B cell (primary cell): ENCODE measurements around the gene TMED10. TPM values are rescaled to one million over a fixed set of nuclear protein-coding genes. Genes with fewer than 3 reads are reported as not detected.

Experiments used
- ATAC-seq: fragments of 200-7000 bp; cut with Tn5 transposase; one replicate; pipeline ENCODE4 v1.10.0; 2021; ENCODE audit warnings: low read depth, mild to moderate bottlenecking, moderate number of reproducible peaks, moderate library complexity
- CTCF ChIA-PET: fragments of 350-600 bp; sonication (Branson Sonifier 250); formaldehyde crosslinking; loops from one replicate; lab custom pipeline; 2021; ENCODE audit warnings: antibody characterized with exemption, inconsistent platforms; lab: Charles Lee
- POLR2A ChIA-PET: fragments of 350-600 bp; sonication (Branson Sonifier 250); formaldehyde crosslinking; loops from one replicate; lab custom pipeline; 2021; ENCODE audit warnings: antibody characterized with exemption; lab: Charles Lee
- DNase-seq: peaks from one replicate; pipeline ENCODE4 v3.0.0; 2013
- H2AFZ ChIP-seq: 2 replicates; pipeline ENCODE4 v1.6.1; 2012; ENCODE audit warnings: mild to moderate bottlenecking, low read depth, low read length; ENCODE audit not compliant: insufficient read depth, poor library complexity, severe bottlenecking
- H3K27ac ChIP-seq, 2 donors: 1 replicate in 1 of 2; 2 replicates in 1 of 2; pipeline ENCODE4 v1.5.1; 2012 to 2013; ENCODE audit warnings: low read length in 2 of 2, mild to moderate bottlenecking in 2 of 2, moderate library complexity in 1 of 2
- H3K27me3 ChIP-seq, 4 experiments: fragments of 200-600 bp in 1 of 4; sonication (generic) in 1 of 4; replicated peaks in 1 of 4; 1 replicate in 2 of 4; 2 replicates in 2 of 4; pipeline versions ENCODE4 v1.6.1 to v1.7.0; 2013 to 2016; ENCODE audit warnings: low read length in 3 of 4, mild to moderate bottlenecking in 2 of 4, mixed read lengths in 1 of 4, moderate library complexity in 1 of 4; ENCODE audit not compliant: insufficient read depth in 4 of 4, control insufficient read depth in 3 of 4; ENCODE audit errors: control extremely low read depth in 1 of 4
- H3K36me3 ChIP-seq, 2 experiments: replicated peaks in 1 of 2; 1 replicate in 1 of 2; 2 replicates in 1 of 2; pipeline versions ENCODE4 v1.6.1 to v1.7.1; 2013; ENCODE audit warnings: low read length in 1 of 2; ENCODE audit not compliant: insufficient read depth in 2 of 2, control insufficient read depth in 1 of 2; ENCODE audit errors: control extremely low read depth in 1 of 2, extremely low read depth in 1 of 2
- H3K4me1 ChIP-seq, 2 donors: fragments of 200-600 bp in 1 of 2; sonication (generic) in 1 of 2; 1 replicate in 1 of 2; 2 replicates in 1 of 2; pipeline versions ENCODE4 v1.5.1 to v1.6.1; 2013 to 2017; ENCODE audit warnings: low read length in 2 of 2; ENCODE audit not compliant: control insufficient read depth in 2 of 2, insufficient read depth in 2 of 2
- H3K4me2 ChIP-seq: replicated peaks from 2 replicates; pipeline ENCODE3; 2012; ENCODE audit warnings: mild to moderate bottlenecking, low read depth, low read length; ENCODE audit not compliant: poor library complexity, severe bottlenecking
- H3K4me3 ChIP-seq, 5 experiments: fragments of 200-600 bp in 1 of 5; sonication (generic) in 1 of 5; 1 replicate in 3 of 5; 2 replicates in 2 of 5; pipeline versions ENCODE4 v1.5.1 to v1.7.0; 2011 to 2016; ENCODE audit warnings: low read length in 4 of 5, mild to moderate bottlenecking in 4 of 5, low read depth in 2 of 5, control low read depth in 1 of 5, moderate library complexity in 1 of 5; ENCODE audit not compliant: insufficient read depth in 1 of 5; ENCODE audit errors: control extremely low read depth in 1 of 5, extremely low read depth in 1 of 5
- H3K79me2 ChIP-seq: fragments of 200-600 bp; sonication (generic); one replicate; pipeline ENCODE4 v1.6.0; 2016; ENCODE audit warnings: low read length; ENCODE audit not compliant: control insufficient read depth, insufficient read depth
- H3K9ac ChIP-seq: fragments of 200-600 bp; sonication (generic); 2 replicates; pipeline ENCODE4 v1.6.1; 2017; ENCODE audit warnings: mild to moderate bottlenecking, low read length, moderate library complexity
- H3K9me3 ChIP-seq, 3 donors: one replicate each; pipeline versions ENCODE4 v1.6.1 to v1.7.1; 2013; ENCODE audit warnings: low read length in 2 of 3; ENCODE audit not compliant: control insufficient read depth in 2 of 3, insufficient read depth in 1 of 3; ENCODE audit errors: control extremely low read depth in 1 of 3
- H4K20me1 ChIP-seq: 2 replicates; pipeline ENCODE4 v1.6.0; 2012; ENCODE audit warnings: mild to moderate bottlenecking, low read length; ENCODE audit not compliant: insufficient read depth, control insufficient read depth, poor library complexity, severe bottlenecking
- H3K27ac Mint-ChIP-seq: one replicate; pipeline ENCODE4 v1.8.0; 2021; ENCODE audit warnings: mixed read lengths
- H3K27me3 Mint-ChIP-seq: one replicate; pipeline ENCODE4 v1.8.0; 2021; ENCODE audit warnings: mixed read lengths
- H3K4me1 Mint-ChIP-seq: one replicate; pipeline ENCODE4 v1.8.0; 2021; ENCODE audit warnings: mixed read lengths
- H3K4me3 Mint-ChIP-seq: one replicate; pipeline ENCODE4 v1.8.0; 2021; ENCODE audit warnings: mixed read lengths
- H3K9me3 Mint-ChIP-seq: one replicate; pipeline ENCODE4 v1.8.0; 2022; ENCODE audit warnings: mixed read lengths; ENCODE audit not compliant: insufficient read depth
- CTCF ChIP-seq: fragments of 200-600 bp; IDR thresholded peaks from one replicate; pipeline ENCODE4 v1.8.0; 2022; ENCODE audit warnings: antibody characterized with exemption, mild to moderate bottlenecking
- EZH2 ChIP-seq: IDR thresholded peaks from 2 replicates; pipeline ENCODE4 v1.6.1; 2012; ENCODE audit warnings: borderline replicate concordance, low read depth, mild to moderate bottlenecking, moderate library complexity, low read length; ENCODE audit not compliant: insufficient read depth, poor library complexity, severe bottlenecking
- WGBS: methylation state at CpG from one replicate; pipeline ENCODE4 v1.1.5; 2013; ENCODE audit warnings: missing lambda C conversion rate; ENCODE audit not compliant: insufficient coverage; 5-methylcytosine and 5-hydroxymethylcytosine counted together
- intact Hi-C: fragments of 100-400 bp; cut with micrococcal nuclease; formaldehyde crosslinking; loops from one replicate; pipeline ENCODE4 v1.10.0; 2022
- polyA plus RNA-seq: library from polyadenylated mRNA; depleted of rRNA; stranded (reverse); fragments of >200 nt; gene quantifications from 2 replicates; pipeline ENCODE4 v1.2.3, GENCODE V29; 2012
- total RNA-seq, 2 donors: library from RNA; stranded (reverse); fragments of 120-200 nt in 1 of 2; gene quantifications; 1 replicate in 1 of 2; 2 replicates in 1 of 2; pipeline versions ENCODE4 v1.2.3 to v1.2.4, GENCODE V29; 2013 to 2022

TMED10 gene
- total and polyA plus RNA-seq, 2 donors (not counting 1 experiment from before 2014, with no cell fraction given), result 72.0 to 111 TPM

- Histone ChIP-seq H4K20me1 (no peaks in the 10 kb centered on the region), H3K4me2 (no peak overlapping the region), H3K27ac (no peak overlapping the region), H3K9ac (no peak overlapping the region), H3K4me1 (no peaks in the 10 kb centered on the region), H3K27me3 (no peaks in the 10 kb centered on the region), H2AFZ (no peak overlapping the region), H3K79me2 (no peaks in the 10 kb centered on the region), H3K36me3 (peaks cover 1 to 60% of the 10 kb centered on the region in 2 experiments), H3K9me3 (no peaks in the 10 kb centered on the region), H3K4me3 (no peak overlapping the region)
- intact Hi-C loops, result loop anchor here (1.0 to 2.0 kb wide), 4 partner anchors 142 to 479 kb away; no protein-coding TSS in a partner anchor
- Mint-ChIP-seq H3K4me1 (no peaks in the 10 kb centered on the region), H3K27ac (no peak overlapping the region), H3K27me3 (no peaks in the 10 kb centered on the region), H3K4me3 (no peak overlapping the region), H3K9me3 (no peaks in the 10 kb centered on the region)
- TF ChIP-seq EZH2 (no peak), CTCF (peak; percentile 81)
- 84% methylated on average over 4 of the region's 7 CpGs for WGBS
- peak; percentile 51 for ATAC-seq
- POLR2A ChIA-PET, result no interaction called here
- CTCF ChIA-PET, result interaction anchor here (0.6 to 6.8 kb wide), 51 partner anchors 10 to 480 kb away, joined by 3 to 144 read pairs (median 4); partner anchors contain the start of genes ACYP1, DLST, EIF2B2 and PGF
- DNase-seq, result peak; percentile 65
Measured at GRCh38 chr14:75088566-75089373, 87.6 kb downstream of the TMED10 start.

- Histone ChIP-seq H3K36me3 (peaks cover 3 to 64% of the 10 kb centered on the region in 2 experiments), H3K9ac (no peak overlapping the region), H3K79me2 (no peaks in the 10 kb centered on the region), H3K9me3 (no peaks in the 10 kb centered on the region), H2AFZ (no peak overlapping the region), H3K27ac (no peak overlapping the region), H3K4me1 (no peaks in the 10 kb centered on the region), H3K4me3 (no peak overlapping the region), H3K4me2 (no peak overlapping the region), H4K20me1 (no peaks in the 10 kb centered on the region), H3K27me3 (no peaks in the 10 kb centered on the region)
- no peak overlapping the region for H3K27ac Mint-ChIP-seq
- ChIA-PET POLR2A (no interaction called here), CTCF (interaction anchor here (0.6 to 6.8 kb wide), 47 partner anchors 9 to 479 kb away, joined by 3 to 144 read pairs (median 4); partner anchors contain the start of genes ACYP1, DLST, EIF2B2 and PGF)
- WGBS, result 94% methylated on average over 2 of the region's 2 CpGs
- H3K27me3 Mint-ChIP-seq, result no peaks in the 10 kb centered on the region
- intact Hi-C loops, result loop anchor here (1.0 to 2.0 kb wide), 4 partner anchors 142 to 479 kb away; no protein-coding TSS in a partner anchor
- ATAC-seq (no peak), DNase-seq (no peak)
- H3K4me3 Mint-ChIP-seq, result no peak overlapping the region
- no peaks in the 10 kb centered on the region for H3K9me3 Mint-ChIP-seq
- H3K4me1 Mint-ChIP-seq, result no peaks in the 10 kb centered on the region
- no peak for TF ChIP-seq CTCF
- TF ChIP-seq EZH2, result no peak
Measured at GRCh38 chr14:75088153-75088552, 88.3 kb downstream of the TMED10 start.
